HEK293 (cell line): ENCODE measurements around the gene VSTM2A.

Experiments used
- SCRT1 ChIP-seq: fragments of 450-650 bp; formaldehyde crosslinking; IDR thresholded peaks from 2 replicates; pipeline ENCODE4 v1.5.1; 2016; ENCODE audit warnings: missing biosample characterization, missing genetic modification characterization, borderline replicate concordance
- WT1 ChIP-seq: fragments of 450-650 bp; formaldehyde crosslinking; IDR thresholded peaks from 2 replicates; pipeline ENCODE4 v1.5.1; 2016; ENCODE audit warnings: missing biosample characterization, missing genetic modification characterization
- ZNF16 ChIP-seq: fragments of 450-650 bp; formaldehyde crosslinking; IDR thresholded peaks from 2 replicates; pipeline ENCODE4 v1.5.1; 2016; ENCODE audit warnings: low read depth, missing biosample characterization, missing genetic modification characterization
- ZNF19 ChIP-seq: fragments of 450-650 bp; formaldehyde crosslinking; IDR thresholded peaks from 2 replicates; pipeline ENCODE4; 2016; ENCODE audit warnings: missing biosample characterization, missing genetic modification characterization, low read depth
- TF ChIP-seq, protein P1 (sequence below): fragments of 450-650 bp; formaldehyde crosslinking; IDR thresholded peaks from 2 replicates; pipeline ENCODE4 v1.5.1; 2016; ENCODE audit warnings: missing biosample characterization, missing genetic modification characterization
- TF ChIP-seq, protein P2 (sequence below): fragments of 450-650 bp; formaldehyde crosslinking; IDR thresholded peaks from 2 replicates; pipeline ENCODE4 v1.5.1; 2016; ENCODE audit warnings: missing biosample characterization, missing genetic modification characterization, low read depth
- TF ChIP-seq, protein P3 (sequence below): fragments of 450-650 bp; formaldehyde crosslinking; IDR thresholded peaks from 2 replicates; pipeline ENCODE4 v1.5.1; 2016; ENCODE audit warnings: missing biosample characterization, missing genetic modification characterization

DNA sequence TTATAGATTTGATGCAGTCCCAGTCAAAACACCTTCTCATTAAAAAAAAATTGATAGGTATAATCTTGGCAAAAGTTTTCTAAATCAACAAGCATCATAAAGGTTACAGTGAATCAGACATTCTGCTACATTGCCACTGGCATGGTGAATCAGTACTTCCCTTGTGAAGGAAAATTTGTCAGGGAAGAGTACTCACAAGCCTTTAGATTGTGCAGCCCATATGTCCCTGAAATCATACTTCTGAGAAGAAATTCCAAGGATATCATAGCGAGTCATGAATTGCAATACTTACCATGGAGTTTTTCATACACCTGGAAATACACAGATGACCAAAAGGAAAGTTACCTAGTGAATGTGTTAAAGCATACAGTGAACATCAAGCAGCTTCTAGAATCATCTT is 17.2 kb downstream of the VSTM2A start:
- TF ChIP-seq SCRT1 (tag by site-specific recombination) (no peak), ZNF16 (tag by site-specific recombination) (no peak), WT1 (tag by site-specific recombination) (no peak), ZNF19 (no peak)
- TF ChIP-seq, protein P1, sequence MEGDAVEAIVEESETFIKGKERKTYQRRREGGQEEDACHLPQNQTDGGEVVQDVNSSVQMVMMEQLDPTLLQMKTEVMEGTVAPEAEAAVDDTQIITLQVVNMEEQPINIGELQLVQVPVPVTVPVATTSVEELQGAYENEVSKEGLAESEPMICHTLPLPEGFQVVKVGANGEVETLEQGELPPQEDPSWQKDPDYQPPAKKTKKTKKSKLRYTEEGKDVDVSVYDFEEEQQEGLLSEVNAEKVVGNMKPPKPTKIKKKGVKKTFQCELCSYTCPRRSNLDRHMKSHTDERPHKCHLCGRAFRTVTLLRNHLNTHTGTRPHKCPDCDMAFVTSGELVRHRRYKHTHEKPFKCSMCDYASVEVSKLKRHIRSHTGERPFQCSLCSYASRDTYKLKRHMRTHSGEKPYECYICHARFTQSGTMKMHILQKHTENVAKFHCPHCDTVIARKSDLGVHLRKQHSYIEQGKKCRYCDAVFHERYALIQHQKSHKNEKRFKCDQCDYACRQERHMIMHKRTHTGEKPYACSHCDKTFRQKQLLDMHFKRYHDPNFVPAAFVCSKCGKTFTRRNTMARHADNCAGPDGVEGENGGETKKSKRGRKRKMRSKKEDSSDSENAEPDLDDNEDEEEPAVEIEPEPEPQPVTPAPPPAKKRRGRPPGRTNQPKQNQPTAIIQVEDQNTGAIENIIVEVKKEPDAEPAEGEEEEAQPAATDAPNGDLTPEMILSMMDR (tag by site-specific recombination), result no peak
- TF ChIP-seq, protein P2, sequence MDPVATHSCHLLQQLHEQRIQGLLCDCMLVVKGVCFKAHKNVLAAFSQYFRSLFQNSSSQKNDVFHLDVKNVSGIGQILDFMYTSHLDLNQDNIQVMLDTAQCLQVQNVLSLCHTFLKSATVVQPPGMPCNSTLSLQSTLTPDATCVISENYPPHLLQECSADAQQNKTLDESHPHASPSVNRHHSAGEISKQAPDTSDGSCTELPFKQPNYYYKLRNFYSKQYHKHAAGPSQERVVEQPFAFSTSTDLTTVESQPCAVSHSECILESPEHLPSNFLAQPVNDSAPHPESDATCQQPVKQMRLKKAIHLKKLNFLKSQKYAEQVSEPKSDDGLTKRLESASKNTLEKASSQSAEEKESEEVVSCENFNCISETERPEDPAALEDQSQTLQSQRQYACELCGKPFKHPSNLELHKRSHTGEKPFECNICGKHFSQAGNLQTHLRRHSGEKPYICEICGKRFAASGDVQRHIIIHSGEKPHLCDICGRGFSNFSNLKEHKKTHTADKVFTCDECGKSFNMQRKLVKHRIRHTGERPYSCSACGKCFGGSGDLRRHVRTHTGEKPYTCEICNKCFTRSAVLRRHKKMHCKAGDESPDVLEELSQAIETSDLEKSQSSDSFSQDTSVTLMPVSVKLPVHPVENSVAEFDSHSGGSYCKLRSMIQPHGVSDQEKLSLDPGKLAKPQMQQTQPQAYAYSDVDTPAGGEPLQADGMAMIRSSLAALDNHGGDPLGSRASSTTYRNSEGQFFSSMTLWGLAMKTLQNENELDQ (tag by site-specific recombination), result no peak
- TF ChIP-seq, protein P3, sequence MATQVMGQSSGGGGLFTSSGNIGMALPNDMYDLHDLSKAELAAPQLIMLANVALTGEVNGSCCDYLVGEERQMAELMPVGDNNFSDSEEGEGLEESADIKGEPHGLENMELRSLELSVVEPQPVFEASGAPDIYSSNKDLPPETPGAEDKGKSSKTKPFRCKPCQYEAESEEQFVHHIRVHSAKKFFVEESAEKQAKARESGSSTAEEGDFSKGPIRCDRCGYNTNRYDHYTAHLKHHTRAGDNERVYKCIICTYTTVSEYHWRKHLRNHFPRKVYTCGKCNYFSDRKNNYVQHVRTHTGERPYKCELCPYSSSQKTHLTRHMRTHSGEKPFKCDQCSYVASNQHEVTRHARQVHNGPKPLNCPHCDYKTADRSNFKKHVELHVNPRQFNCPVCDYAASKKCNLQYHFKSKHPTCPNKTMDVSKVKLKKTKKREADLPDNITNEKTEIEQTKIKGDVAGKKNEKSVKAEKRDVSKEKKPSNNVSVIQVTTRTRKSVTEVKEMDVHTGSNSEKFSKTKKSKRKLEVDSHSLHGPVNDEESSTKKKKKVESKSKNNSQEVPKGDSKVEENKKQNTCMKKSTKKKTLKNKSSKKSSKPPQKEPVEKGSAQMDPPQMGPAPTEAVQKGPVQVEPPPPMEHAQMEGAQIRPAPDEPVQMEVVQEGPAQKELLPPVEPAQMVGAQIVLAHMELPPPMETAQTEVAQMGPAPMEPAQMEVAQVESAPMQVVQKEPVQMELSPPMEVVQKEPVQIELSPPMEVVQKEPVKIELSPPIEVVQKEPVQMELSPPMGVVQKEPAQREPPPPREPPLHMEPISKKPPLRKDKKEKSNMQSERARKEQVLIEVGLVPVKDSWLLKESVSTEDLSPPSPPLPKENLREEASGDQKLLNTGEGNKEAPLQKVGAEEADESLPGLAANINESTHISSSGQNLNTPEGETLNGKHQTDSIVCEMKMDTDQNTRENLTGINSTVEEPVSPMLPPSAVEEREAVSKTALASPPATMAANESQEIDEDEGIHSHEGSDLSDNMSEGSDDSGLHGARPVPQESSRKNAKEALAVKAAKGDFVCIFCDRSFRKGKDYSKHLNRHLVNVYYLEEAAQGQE (tag by site-specific recombination), result no peak
